HuH-7.5 (cell line): ENCODE measurements around the gene UVSSA.

ENCODE experiments used
- DNase-seq: peaks from one replicate; pipeline ENCODE4 v3.0.0; 2011; ENCODE audit warnings: low spot score

UVSSA gene

GRCh38 chr4:1395941-1396805 lies 49.2 kb downstream of the UVSSA start:
- no peak for DNase-seq

- no peak for DNase-seq
Observed at GRCh38 chr4:1396806-1397455, 49.9 kb downstream of the UVSSA start.

GRCh38 chr4:1398681-1399507 lies 51.9 kb downstream of the UVSSA start:
- DNase-seq: no peak

DNA sequence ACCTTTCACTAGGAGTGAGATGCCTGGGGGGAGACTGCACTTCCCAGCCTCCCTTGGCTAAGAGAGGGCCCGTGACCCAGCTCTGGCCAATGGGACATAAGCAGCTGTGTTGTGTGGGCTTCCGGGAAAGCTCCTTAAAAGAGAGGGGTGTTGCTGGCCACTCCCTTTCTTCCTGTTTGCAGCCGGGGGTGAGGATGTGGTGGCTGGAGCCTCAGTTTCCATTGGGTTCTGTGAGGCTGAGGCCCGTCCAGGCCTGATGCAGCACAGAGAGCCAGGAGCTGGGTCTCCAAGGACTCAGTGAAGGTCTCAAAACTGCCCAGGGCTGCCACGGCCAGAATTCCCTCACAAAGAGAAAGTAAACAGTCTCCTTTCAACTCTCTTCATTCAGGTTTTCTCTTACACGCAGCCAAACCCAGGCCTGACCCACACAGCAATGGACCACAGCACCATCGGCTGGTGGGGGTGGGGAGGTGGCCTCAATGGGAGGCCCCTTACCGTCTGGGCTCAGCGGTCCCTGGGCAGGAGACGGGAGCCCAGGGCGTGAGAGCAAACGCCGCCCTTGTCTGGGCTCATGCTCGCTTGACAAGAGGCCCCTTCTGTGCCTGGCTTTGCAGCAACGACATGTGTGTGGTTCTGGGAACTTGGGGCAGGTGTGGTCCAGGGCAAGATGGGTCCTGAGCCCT lies 52.6 kb downstream of the UVSSA start:
- DNase-seq: no peak

DNA sequence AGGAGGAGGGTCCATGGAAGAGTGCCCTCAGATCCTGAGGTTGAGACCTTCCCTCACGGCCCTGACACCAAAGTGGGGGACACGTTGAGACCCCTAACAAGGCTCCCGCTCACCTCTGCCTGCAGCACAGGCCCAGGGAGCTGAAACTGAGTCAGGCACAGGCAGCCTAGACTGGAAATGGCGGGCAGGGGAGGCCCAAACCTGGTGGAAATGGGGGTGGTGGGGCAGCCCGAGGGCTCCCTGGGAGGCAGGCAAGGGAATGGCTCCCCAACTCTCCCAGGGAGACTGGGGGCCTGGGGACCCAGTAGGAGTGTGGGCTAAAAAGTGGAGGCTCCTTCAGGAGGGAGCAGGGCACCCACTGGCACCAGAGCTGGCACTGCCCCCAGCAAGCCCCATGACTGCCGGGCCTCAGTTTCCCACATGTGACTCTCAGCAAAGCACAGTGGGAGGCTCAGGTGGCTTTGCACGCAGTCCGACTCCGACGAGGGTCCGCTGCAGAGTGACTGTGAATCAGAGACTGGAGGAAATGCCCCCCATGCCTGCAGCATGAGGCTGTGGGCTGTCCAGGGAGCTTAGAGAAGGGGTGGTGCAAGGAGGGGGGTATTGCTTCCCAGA lies 53.3 kb downstream of the UVSSA start:
- no peak for DNase-seq

- no peak for DNase-seq
Observed at GRCh38 chr4:1400831-1401408, 53.9 kb downstream of the UVSSA start.

DNA sequence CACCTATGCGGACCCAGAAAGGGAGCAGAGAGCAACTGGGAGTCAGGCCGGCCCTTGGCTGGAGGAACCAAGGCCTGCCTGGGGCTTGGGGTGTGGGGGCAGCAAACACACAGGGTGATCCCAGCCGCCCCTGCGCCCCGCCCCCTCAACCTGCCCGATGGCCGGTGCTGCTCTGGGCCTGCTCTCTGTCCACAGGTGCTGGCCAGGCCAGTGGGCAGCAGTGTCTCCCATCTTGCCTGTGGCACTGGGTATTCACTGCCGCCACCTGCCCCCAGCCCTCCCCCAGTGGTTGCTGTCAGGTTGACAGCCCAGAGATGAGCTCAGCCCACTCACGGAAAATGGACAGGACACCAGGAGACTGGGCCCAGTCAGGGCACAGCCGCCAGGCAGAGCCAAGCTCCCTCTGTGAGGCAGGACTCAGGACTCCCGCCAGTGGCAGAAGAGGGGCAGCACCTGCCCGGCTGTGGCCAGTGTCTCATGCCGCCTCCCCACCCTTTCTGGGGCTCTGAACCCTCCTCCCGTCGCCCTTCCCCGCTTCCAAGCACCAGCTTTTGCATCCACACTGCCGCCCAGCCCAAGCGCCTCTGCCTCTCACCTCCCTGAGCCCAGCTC lies 54.5 kb downstream of the UVSSA start:
- DNase-seq: no peak

GRCh38 chr4:1402021-1402515 lies 55.1 kb downstream of the UVSSA start:
- DNase-seq: no peak

DNA sequence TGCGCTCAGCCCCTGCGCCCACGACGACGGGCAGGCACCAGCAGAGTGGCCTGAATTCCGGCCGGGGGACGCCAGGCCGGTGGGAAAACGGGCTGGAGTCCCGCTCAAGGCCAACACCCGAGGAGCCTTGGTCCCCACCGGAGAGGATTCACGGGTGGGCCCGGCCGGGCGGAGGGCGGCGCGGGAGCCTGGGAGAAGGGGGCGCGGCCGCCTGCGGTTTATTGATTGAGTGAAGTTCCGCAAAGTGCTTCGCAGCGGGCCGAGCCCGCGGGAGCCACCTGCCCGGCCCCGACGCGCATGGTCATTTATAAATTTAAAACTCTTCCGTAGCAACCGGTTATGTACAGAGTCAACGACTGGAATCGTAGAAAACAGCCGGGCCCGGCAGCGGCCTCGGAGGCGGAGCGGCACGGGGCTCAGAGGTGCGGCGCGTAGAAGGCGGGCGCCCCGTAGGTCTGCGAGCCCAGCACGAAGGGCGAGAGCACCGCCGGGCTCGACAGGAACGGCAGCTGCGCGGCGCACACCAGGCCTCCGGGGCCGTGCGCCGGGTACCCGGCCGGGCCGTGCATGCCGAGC lies 55.6 kb downstream of the UVSSA start:
- DNase-seq: no peak

- no peak for DNase-seq
Observed at GRCh38 chr4:1403177-1403583, 56.2 kb downstream of the UVSSA start.

- DNase-seq: no peak
Observed at GRCh38 chr4:1403591-1404572, 56.9 kb downstream of the UVSSA start.

DNA sequence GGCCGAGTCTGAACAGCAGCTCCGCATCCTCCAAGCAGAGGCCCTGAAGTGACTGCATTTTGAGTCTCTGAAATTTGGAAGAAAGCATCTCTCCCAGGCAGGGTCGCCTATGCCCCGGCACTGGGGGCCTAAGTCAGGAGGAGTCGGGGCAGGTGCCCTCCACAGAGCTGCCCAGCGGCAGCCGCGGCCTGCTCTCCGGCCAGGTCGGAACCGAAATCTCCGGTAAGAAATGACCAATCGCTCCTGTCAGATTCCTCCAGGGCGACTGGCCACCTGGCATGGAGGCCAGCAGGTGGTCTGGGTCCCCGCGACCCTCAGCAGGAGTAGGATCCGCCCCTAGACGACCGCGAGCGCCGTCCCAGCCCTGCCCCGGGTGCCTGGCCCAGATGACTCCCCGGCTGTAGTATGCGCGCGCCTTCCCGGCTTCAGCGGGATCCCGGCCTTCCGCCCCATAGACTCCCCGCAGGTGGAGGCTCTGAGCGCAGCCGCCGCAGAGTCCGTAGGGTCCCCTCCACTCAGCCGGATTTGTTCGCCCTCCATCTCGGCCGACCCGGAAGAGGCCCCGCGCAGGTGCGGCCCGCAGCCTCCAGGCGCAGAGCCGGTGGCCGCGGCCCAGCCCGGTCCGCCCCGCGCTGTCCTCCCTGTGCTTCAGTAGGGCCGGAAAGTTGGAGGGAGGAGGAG lies 57.7 kb downstream of the UVSSA start:
- no peak for DNase-seq

DNA sequence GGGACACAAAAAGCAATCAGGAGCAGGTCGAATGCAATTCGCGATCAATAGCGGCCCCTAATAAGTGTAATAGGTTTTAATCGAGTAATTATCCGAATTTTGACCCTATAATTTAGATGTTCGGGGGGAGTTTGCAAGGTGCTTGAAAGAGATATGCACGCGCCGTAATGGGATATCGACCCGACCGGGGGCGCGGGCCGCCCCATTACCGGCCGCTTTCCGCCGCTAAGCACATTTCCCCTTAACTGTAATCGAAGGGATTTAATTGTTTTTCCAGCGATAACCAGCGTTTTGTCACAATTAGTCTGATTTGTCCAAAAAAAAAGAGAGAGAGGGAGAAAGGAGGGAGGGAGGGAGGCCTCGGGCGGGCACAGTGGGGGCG lies 58.2 kb downstream of the UVSSA start:
- DNase-seq: no peak

DNA sequence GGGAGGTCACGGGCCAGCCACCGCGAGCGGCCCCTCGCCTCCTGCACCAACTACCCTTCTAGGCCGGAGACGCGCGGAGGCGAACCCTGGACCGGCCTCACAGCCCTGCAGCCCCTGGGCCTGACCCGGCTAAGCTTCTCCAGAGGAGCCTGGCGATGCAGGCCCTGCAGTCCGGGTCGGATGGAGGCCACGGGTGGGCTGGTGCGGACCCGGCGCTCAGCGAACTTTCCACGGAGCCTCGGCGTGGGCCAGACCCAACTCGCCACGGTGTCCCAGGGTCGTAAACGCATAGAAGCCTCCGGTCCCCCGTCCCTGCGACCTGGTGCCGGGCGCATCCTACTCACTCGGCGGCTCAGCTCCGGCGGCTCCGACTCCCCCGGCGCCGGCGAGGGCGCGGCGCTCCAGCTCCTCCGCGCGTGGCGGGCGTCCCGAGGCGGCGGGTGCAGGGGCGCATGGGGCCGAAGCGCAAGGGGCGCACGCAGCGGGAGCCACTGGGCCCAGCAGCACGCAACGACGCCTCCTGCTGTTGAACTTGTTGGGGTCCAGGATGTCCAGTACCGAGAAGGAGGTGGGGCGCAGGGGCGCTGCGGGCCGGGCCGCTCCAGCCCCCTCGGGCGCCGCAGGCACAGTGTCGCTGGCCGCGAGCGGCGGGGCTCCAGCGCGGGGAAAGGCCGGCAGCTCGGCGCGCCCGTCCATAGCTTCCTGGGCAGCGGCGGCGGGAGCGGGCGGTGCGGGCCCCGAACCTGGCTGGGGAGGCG lies 58.8 kb downstream of the UVSSA start:
- no peak for DNase-seq

- DNase-seq: no peak
Observed at GRCh38 chr4:1406394-1406980, 59.5 kb downstream of the UVSSA start, which contains the start of gene NKX1-1. NKX1-1 (minus strand) TSS chr4:1406442; CDS start chr4:1406442, 0 bp downstream.

GRCh38 chr4:1406981-1407656 lies 60.1 kb downstream of the UVSSA start:
- DNase-seq: no peak
